ENCODE measurements around the gene CANT1.

CANT1 gene

GRCh38 chr17:78997231-78997741 lies 12.3 kb downstream of the CANT1 start:
- TF ChIP-seq, protein P1, sequence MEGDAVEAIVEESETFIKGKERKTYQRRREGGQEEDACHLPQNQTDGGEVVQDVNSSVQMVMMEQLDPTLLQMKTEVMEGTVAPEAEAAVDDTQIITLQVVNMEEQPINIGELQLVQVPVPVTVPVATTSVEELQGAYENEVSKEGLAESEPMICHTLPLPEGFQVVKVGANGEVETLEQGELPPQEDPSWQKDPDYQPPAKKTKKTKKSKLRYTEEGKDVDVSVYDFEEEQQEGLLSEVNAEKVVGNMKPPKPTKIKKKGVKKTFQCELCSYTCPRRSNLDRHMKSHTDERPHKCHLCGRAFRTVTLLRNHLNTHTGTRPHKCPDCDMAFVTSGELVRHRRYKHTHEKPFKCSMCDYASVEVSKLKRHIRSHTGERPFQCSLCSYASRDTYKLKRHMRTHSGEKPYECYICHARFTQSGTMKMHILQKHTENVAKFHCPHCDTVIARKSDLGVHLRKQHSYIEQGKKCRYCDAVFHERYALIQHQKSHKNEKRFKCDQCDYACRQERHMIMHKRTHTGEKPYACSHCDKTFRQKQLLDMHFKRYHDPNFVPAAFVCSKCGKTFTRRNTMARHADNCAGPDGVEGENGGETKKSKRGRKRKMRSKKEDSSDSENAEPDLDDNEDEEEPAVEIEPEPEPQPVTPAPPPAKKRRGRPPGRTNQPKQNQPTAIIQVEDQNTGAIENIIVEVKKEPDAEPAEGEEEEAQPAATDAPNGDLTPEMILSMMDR (conservative IDR thresholded peaks at IDR 0.05; ENCODE audit: low read depth, low read length), result no peak

DNA sequence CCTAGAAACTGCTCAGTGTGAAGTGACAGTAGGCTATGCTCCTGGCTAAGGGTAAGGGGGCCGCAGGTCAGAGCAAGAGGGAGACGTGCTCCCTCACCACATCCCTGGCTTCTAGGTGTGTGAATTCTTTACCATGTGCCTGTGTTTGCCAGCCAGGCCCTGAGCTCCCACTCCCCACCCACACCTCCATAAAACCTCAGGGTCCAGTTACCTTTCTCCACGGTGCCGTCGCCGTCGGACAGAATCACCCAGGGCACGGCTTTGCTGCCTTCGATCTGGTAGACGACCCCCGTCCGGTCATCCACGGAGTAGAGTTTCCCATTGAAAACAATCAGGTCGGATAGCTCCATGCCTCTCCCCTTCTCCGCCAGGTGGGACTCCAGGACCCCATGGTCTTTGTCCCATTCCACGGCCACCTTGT lies 12.8 kb downstream of the CANT1 start:
- H3K4me3 ChIP-seq (ENCODE audit: low read depth, low read length), result no peak overlapping the region
- DNase-seq (ENCODE audit: low read depth), result no peak
- TF ChIP-seq, protein P1 (conservative IDR thresholded peaks at IDR 0.05; ENCODE audit: low read depth, low read length), result no peak

More at GRCh38 chr17:78997231-78997741, 12.3 kb downstream of the CANT1 start:
- no peak overlapping the region for H3K4me3 ChIP-seq (ENCODE audit: low read depth, low read length)
- DNase-seq (ENCODE audit: low read depth), result no peak

DNA sequence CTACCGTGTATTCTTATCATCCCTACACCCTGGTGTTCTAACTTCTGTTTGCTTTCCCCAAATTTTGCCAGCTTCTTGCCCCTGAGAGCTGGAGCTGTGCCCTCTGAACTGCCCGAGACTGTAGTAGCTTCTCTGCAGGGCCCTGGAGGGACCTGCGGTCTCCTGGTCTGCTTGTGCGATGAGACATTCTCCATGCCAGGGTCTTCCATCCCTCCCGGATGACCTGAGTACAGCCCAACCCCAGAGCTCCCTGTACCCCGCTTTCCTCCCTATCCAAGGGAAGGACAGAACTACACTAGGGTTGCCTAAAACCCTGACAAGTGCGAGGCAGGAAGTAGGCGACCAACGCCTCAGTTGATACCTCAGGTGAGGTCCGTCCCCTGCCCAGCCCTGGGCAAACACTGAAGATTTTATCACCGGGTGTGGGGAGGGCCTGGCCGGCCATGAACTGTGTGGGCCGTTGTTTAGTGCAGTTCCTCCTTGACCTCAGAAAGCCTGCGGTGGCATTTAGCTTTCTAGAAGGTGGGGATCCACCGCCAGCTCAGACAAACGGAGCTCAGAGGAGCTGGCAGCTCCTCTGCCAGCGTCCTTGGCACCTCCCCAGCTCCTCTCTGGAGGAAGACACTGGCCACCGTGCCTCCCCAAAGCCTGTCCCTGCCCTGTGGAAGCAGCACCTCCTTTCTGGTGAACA lies 13.7 kb downstream of the CANT1 start:
- no peak overlapping the region for H3K4me3 ChIP-seq (ENCODE audit: low read depth, low read length)
- no peak for DNase-seq (ENCODE audit: low read depth)
- TF ChIP-seq, protein P1 (conservative IDR thresholded peaks at IDR 0.05; ENCODE audit: low read depth, low read length), result no peak

- no peak overlapping the region for H3K4me3 ChIP-seq (ENCODE audit: low read depth, low read length)
- TF ChIP-seq, protein P1 (conservative IDR thresholded peaks at IDR 0.05; ENCODE audit: low read depth, low read length), result no peak
- DNase-seq (ENCODE audit: low read depth), result no peak
Measured at GRCh38 chr17:78995022-78995760, 14.4 kb downstream of the CANT1 start.

DNA sequence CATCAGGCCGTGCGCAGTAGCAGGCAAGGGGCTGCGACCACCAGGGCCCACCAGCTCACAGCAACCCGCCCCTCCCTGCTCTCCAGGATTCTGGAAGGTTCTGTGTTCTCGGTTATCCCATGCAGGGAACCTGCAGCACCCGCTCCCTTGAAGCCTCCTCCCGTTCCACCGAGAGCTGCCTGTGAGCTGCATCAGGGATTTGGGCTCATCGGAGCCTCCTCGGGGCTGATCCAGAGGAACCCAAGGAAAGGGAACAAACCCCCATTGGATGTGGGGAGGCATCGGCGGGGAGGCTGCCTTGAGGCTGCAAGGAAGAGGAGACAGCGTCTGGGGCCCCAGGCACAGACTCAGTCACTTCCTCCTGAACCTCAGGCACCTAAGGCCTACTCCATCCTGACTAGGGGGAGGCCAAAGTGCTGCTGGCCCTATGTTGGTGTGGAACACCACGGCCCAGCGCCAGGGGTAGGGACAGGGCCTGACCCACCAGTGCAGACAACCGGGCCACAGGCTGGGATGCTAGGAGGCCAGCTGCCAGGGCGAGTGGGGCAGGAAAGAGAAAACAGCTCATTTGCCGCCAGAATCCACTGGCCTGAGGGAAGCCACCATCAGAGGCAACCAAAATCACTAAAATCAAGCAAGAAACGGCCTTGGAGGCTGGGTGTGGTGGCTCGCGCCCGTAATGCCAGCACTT lies 15.4 kb downstream of the CANT1 start:
- DNase-seq (ENCODE audit: low read depth), result no peak
- no peak overlapping the region for H3K4me3 ChIP-seq (ENCODE audit: low read depth, low read length)
- TF ChIP-seq, protein P1 (conservative IDR thresholded peaks at IDR 0.05; ENCODE audit: low read depth, low read length), result no peak

GRCh38 chr17:78993241-78993956 lies 16.2 kb downstream of the CANT1 start:
- no peak overlapping the region for H3K4me3 ChIP-seq (ENCODE audit: low read depth, low read length)
- TF ChIP-seq, protein P1 (conservative IDR thresholded peaks at IDR 0.05; ENCODE audit: low read depth, low read length), result peak; percentile 81
- DNase-seq (ENCODE audit: low read depth), result peak; percentile 68
